Thymus (tissue), 11 donors: ENCODE measurements around the gene PCDH9. TPM values are rescaled to one million over a fixed set of nuclear protein-coding genes. Genes with fewer than 3 reads are reported as not detected.

Source experiments
- DNase-seq, 9 donors: peaks; one replicate each; pipeline ENCODE4 v3.0.0-alpha.2; 2013; ENCODE audit warnings: low spot score in 9 of 9, low read depth in 6 of 9, missing footprints in 1 of 9
- H3K27ac ChIP-seq, 2 donors: one replicate each; pipeline ENCODE4 v1.5.1; 2013; ENCODE audit warnings: control low read depth in 1 of 2, low read depth in 1 of 2, low read length in 1 of 2, mild to moderate bottlenecking in 1 of 2, moderate library complexity in 1 of 2
- H3K27me3 ChIP-seq, 2 donors: one replicate each; pipeline ENCODE4 v1.5.1; 2013; ENCODE audit warnings: low read length in 1 of 2; ENCODE audit not compliant: control insufficient read depth in 2 of 2, insufficient read depth in 1 of 2
- H3K36me3 ChIP-seq, 2 donors: one replicate each; pipeline ENCODE4 v1.5.1; 2013; ENCODE audit warnings: low read length in 1 of 2, mild to moderate bottlenecking in 1 of 2, moderate library complexity in 1 of 2; ENCODE audit not compliant: control insufficient read depth in 2 of 2, insufficient read depth in 2 of 2
- H3K4me1 ChIP-seq, 2 donors: one replicate each; pipeline ENCODE4 v1.5.1; 2013; ENCODE audit warnings: low read length in 2 of 2; ENCODE audit not compliant: control insufficient read depth in 2 of 2, insufficient read depth in 2 of 2
- H3K4me3 ChIP-seq, 2 donors: one replicate each; pipeline ENCODE4 v1.5.1; 2013; ENCODE audit warnings: low read length in 2 of 2, control low read depth in 1 of 2, mild to moderate bottlenecking in 1 of 2
- H3K9me3 ChIP-seq, 2 donors: one replicate each; pipeline ENCODE4 v1.5.1; 2013; ENCODE audit warnings: low read length in 1 of 2, mild to moderate bottlenecking in 1 of 2; ENCODE audit not compliant: control insufficient read depth in 2 of 2, insufficient read depth in 1 of 2
- WGBS: extraction: QIAGEN DNeasy Blood & Tissue Kit; methylation state at CpG from one replicate; pipeline ENCODE4 v1.1.7; 2013; 5-methylcytosine and 5-hydroxymethylcytosine counted together
- polyA plus RNA-seq: library from polyadenylated mRNA; stranded (reverse); fragments of 200-250 nt; gene quantifications from one replicate; pipeline ENCODE4 v1.2.3, GENCODE V29; 2013
- total RNA-seq: library from RNA; stranded (reverse); fragments of 120-200 nt; gene quantifications from one replicate; pipeline ENCODE4 v1.2.4, GENCODE V29; 2013
- donor health status: healthy.

Gene PCDH9
- total and polyA plus RNA-seq, 2 donors, result 0.82 to 5.0 TPM

DNA sequence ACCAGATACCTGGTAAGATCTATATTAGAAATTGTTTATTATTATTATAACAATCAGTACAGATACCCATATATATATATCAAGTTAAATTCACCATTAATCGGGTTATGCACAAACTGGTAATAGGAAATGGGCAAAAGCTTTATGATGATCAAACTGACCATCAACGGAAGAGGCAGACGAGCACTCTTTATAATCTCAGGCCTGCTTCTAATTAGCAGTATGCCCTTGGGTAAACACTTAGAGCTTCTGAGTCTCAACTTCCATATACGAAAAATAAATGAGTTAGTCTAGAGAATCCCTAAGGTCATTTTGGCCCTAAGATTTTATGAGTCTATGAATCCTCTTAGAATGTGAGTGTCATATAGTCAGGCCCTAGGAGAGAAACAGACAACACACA, 710.9 kb downstream of the PCDH9 start:
- no peaks in the 10 kb centered on the region for H3K9me3 ChIP-seq
- H3K36me3 ChIP-seq, result no peaks in the 10 kb centered on the region
- H3K27ac ChIP-seq, result no peak overlapping the region
- no peak overlapping the region for H3K4me3 ChIP-seq
- no peak for DNase-seq
- no peaks in the 10 kb centered on the region for H3K4me1 ChIP-seq
- WGBS, result 95% methylated on average over 4 of the region's 4 CpGs
- H3K27me3 ChIP-seq, result no peaks in the 10 kb centered on the region

GRCh38 chr13:66518068-66518467, 712.1 kb downstream of the PCDH9 start:
- DNase-seq, result no peak
- 95% methylated on average over 2 of the region's 2 CpGs for WGBS

DNA sequence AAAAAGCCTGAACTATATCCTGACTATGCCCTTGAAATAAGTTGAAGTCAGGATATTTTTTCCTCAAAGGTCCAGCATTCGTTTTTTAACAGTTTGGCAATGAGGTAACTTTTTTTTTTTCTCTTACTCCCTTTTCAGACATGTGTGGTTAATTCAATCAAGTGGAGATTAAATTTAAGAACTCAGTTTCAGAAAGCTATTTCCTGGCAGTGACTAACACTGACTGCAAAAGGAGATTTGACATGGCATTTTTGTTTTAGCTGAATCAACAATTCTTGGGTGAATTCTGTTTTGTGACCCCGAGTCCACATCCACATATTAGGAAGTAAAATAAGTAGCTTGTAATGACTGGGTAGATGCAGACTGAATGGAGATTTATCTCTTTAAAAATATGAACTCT, 716.4 kb downstream of the PCDH9 start:
- no peaks in the 10 kb centered on the region for H3K36me3 ChIP-seq
- H3K27ac ChIP-seq, result no peak overlapping the region
- H3K4me1 ChIP-seq, result no peaks in the 10 kb centered on the region
- DNase-seq, result no peak
- no peaks in the 10 kb centered on the region for H3K27me3 ChIP-seq
- WGBS, result 21% methylated on average over 2 of the region's 2 CpGs
- H3K9me3 ChIP-seq, result no peaks in the 10 kb centered on the region
- H3K4me3 ChIP-seq, result no peak overlapping the region

More at GRCh38 chr13:66518068-66518467, 712.1 kb downstream of the PCDH9 start:
- Histone ChIP-seq H3K27ac (no peak overlapping the region), H3K36me3 (no peaks in the 10 kb centered on the region), H3K4me1 (no peaks in the 10 kb centered on the region), H3K27me3 (no peaks in the 10 kb centered on the region), H3K4me3 (no peak overlapping the region), H3K9me3 (no peaks in the 10 kb centered on the region)

GRCh38 chr13:66509175-66509574, 721.0 kb downstream of the PCDH9 start:
- no peaks in the 10 kb centered on the region for H3K36me3 ChIP-seq
- H3K27ac ChIP-seq, result no peak overlapping the region
- no peak overlapping the region for H3K4me3 ChIP-seq
- WGBS, result 80% methylated on average over 1 of the region's 1 CpG
- no peaks in the 10 kb centered on the region for H3K9me3 ChIP-seq
- no peaks in the 10 kb centered on the region for H3K27me3 ChIP-seq
- H3K4me1 ChIP-seq, result no peaks in the 10 kb centered on the region
- no peak for DNase-seq

GRCh38 chr13:66508153-66508909, 721.8 kb downstream of the PCDH9 start:
- no peaks in the 10 kb centered on the region for H3K36me3 ChIP-seq
- H3K27ac ChIP-seq, result no peak overlapping the region
- H3K9me3 ChIP-seq, result no peaks in the 10 kb centered on the region
- no peaks in the 10 kb centered on the region for H3K4me1 ChIP-seq
- no peak overlapping the region for H3K4me3 ChIP-seq
- 97% methylated on average over 4 of the region's 4 CpGs for WGBS
- DNase-seq, result no peak
- no peaks in the 10 kb centered on the region for H3K27me3 ChIP-seq

DNA sequence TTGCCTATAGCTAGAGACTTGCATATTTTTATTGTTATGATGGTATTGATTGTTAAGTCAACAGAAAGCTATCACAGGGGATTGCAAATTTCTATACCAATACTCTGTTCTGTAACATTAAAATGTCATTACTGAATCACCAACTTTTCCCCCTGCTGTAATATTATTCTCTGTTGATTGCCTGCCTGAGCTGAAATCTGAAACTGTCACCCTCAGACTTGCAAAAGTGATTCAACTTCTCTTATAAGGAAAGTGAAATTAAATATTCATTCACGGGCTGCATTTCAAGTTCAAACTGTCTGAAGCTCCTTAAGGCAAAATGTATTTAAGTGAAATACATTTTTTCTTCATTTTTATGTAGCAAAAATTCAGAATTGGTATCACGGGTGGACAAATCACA, 723.2 kb downstream of the PCDH9 start:
- DNase-seq, result no peak
- H3K4me1 ChIP-seq, result no peaks in the 10 kb centered on the region
- 93% methylated on average over 2 of the region's 2 CpGs for WGBS
- no peaks in the 10 kb centered on the region for H3K27me3 ChIP-seq
- no peaks in the 10 kb centered on the region for H3K36me3 ChIP-seq
- no peaks in the 10 kb centered on the region for H3K9me3 ChIP-seq
- no peak overlapping the region for H3K27ac ChIP-seq
- H3K4me3 ChIP-seq, result no peak overlapping the region

DNA sequence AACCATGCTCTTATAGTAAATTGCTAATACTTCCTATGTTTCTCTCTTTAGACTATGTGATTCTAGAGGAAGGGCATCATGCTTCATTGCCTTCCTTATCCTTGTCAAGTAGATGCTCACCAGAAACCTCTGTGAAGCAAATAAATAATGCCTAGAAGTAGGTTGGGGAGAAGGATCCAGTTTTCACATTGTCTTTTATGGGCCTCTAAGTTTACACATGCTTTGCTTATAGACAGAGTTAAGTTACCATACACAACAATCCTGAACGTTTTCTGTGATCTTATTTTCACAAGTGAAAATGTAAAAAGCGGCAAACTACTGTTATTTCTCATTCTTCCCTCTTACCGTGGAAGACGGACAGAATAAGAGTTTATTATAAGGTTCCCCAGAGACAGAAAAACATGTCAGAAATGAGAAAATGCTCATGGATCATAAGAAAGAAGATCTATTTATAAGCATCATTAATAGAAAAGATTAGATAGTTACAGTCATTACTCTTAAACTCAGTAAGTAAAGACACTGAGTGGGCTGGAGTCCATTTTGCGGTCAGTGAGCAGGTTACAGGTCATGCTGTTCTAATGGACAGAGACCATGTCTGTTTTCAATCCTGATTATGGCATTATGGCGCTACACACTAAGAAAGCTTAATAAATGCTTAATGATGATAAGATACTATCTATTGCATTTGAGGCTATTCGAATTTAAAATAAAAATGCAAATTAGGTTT, 723.9 kb downstream of the PCDH9 start:
- Histone ChIP-seq H3K4me1 (no peaks in the 10 kb centered on the region), H3K27ac (no peak overlapping the region), H3K36me3 (no peaks in the 10 kb centered on the region), H3K9me3 (no peaks in the 10 kb centered on the region), H3K27me3 (no peaks in the 10 kb centered on the region), H3K4me3 (no peak overlapping the region)
- 95% methylated on average over 7 of the region's 7 CpGs for WGBS
- DNase-seq, result no peak

- Histone ChIP-seq H3K4me3 (no peak overlapping the region), H3K27me3 (no peaks in the 10 kb centered on the region), H3K9me3 (no peaks in the 10 kb centered on the region), H3K27ac (no peak overlapping the region), H3K4me1 (no peaks in the 10 kb centered on the region), H3K36me3 (no peaks in the 10 kb centered on the region)
- 90% methylated on average over 6 of the region's 6 CpGs for whole genome bisulfite sequencing
- no peak for DNase-seq
These were observed 726.2 kb downstream of the PCDH9 start for GRCh38 chr13:66503890-66504289.

GRCh38 chr13:66501181-66501580, 729.0 kb downstream of the PCDH9 start:
- H3K4me3 ChIP-seq, result no peak overlapping the region
- no peaks in the 10 kb centered on the region for H3K9me3 ChIP-seq
- H3K27me3 ChIP-seq, result no peaks in the 10 kb centered on the region
- DNase-seq, result no peak
- H3K4me1 ChIP-seq, result no peaks in the 10 kb centered on the region
- H3K36me3 ChIP-seq, result no peaks in the 10 kb centered on the region
- H3K27ac ChIP-seq, result no peak overlapping the region
